ENCODE measurements around the gene MKKS. TPM values are rescaled to one million over a fixed set of nuclear protein-coding genes. Genes with fewer than 3 reads are reported as not detected.

The MKKS gene
- total RNA-seq, 1 experiment from 2014 or later, result 10.6 TPM

- WGBS (ENCODE audit: extremely low coverage, insufficient read length, low lambda C conversion rate), result no CpG with 5 or more reads among the region's 4 CpGs
- Histone ChIP-seq H3K9ac (ENCODE audit: extremely low read depth, insufficient read length, low read length) (no peak overlapping the region), H3K56ac (ENCODE audit: insufficient read length, low read depth, low read length) (no peak overlapping the region), H3K27me3 (ENCODE audit: insufficient read depth, low read length) (no peaks in the 10 kb centered on the region), H3K27ac (ENCODE audit: insufficient read length, low read depth, low read length) (no peak overlapping the region), H3K79me1 (ENCODE audit: insufficient read depth, low read depth, low read length, poor library complexity, severe bottlenecking) (no peaks in the 10 kb centered on the region), H3K23ac (ENCODE audit: insufficient read length, low read depth, low read length) (no peak overlapping the region), H4K20me1 (ENCODE audit: control insufficient read depth, insufficient read depth, insufficient read length) (no peaks in the 10 kb centered on the region), H3K4me2 (ENCODE audit: insufficient read depth, insufficient read length, low read length) (no peak overlapping the region), H3K14ac (ENCODE audit: insufficient read depth, low read length) (no peak overlapping the region), H3K4ac (ENCODE audit: low read depth, low read length) (no peak overlapping the region), H2BK15ac (ENCODE audit: low read depth, low read length) (no peak overlapping the region), H2BK12ac (ENCODE audit: insufficient read length, low read depth, low read length) (no peak overlapping the region), H3K18ac (ENCODE audit: insufficient read length, low read depth, low read length) (no peak overlapping the region), H2BK20ac (ENCODE audit: low read depth, low read length, poor library complexity, severe bottlenecking) (no peak overlapping the region), H2BK5ac (ENCODE audit: insufficient read length, low read length) (no peak overlapping the region), H4K5ac (ENCODE audit: insufficient read length, low read depth, low read length) (no peak overlapping the region), H3K79me2 (ENCODE audit: insufficient read depth, low read length) (no peaks in the 10 kb centered on the region), H4K8ac (replicated peaks; ENCODE audit: insufficient read length, low read depth, low read length) (no peak overlapping the region), H2BK120ac (ENCODE audit: low read depth, low read length, poor library complexity, severe bottlenecking) (no peak overlapping the region), H4K91ac (ENCODE audit: insufficient read length, low read depth, low read length) (no peak overlapping the region), H2AFZ (ENCODE audit: low read length) (no peak overlapping the region), H3K9me3 (ENCODE audit: control insufficient read depth, low read depth, low read length) (no peaks in the 10 kb centered on the region), H3K4me1 (ENCODE audit: insufficient read depth, low read length) (no peaks in the 10 kb centered on the region), H2AK5ac (ENCODE audit: insufficient read length, low read length) (no peak overlapping the region), H3K23me2 (ENCODE audit: insufficient read length, low read depth, low read length, poor library complexity, severe bottlenecking) (no peaks in the 10 kb centered on the region), H3T11ph (ENCODE audit: low read length) (no peak overlapping the region)
- Mint-ChIP-seq H3K4me3 (no peak overlapping the region), H3K9me3 (peaks cover 2 to 6% of the 10 kb centered on the region in 2 experiments; a peak in 3 of 5 replicates), H3K27me3 (ENCODE audit: low read depth) (no peaks in the 10 kb centered on the region), H3K36me3 (ENCODE audit: insufficient read depth in 1 of 3, low read depth in 3 of 3) (no peaks in the 10 kb centered on the region; a peak in 2 of 7 replicates), H3K4me1 (peaks cover 2 to 4% of the 10 kb centered on the region in 2 experiments; a peak in 1 of 4 replicates), H3K27ac (no peak overlapping the region)
- TF ChIP-seq CTCF (conservative IDR thresholded peaks at IDR 0.05), result no peak
- DNase-seq, result no peak
Measured at GRCh38 chr20:10385850-10386544, 48.0 kb downstream of the MKKS start.
